Activated naive CD8-positive, alpha-beta T cell (primary cell): ENCODE data around the gene IRX5.

Source experiments
- H3K27ac Mint-ChIP-seq: one replicate; pipeline ENCODE4 v1.8.0; 2021; ENCODE audit warnings: mixed read lengths
- H3K27me3 Mint-ChIP-seq: one replicate; pipeline ENCODE4 v1.8.0; 2021; ENCODE audit warnings: mixed read lengths
- H3K36me3 Mint-ChIP-seq: one replicate; pipeline ENCODE4 v1.8.0; 2021; ENCODE audit warnings: mixed read lengths
- H3K4me1 Mint-ChIP-seq: one replicate; pipeline ENCODE4 v1.8.0; 2021; ENCODE audit warnings: low read depth, mixed read lengths
- H3K4me3 Mint-ChIP-seq: one replicate; pipeline ENCODE4 v1.8.0; 2021; ENCODE audit warnings: mild to moderate bottlenecking, mixed read lengths
- H3K9me3 Mint-ChIP-seq: one replicate; pipeline ENCODE4 v1.8.0; 2021; ENCODE audit warnings: low read depth, mixed read lengths

IRX5 gene

DNA sequence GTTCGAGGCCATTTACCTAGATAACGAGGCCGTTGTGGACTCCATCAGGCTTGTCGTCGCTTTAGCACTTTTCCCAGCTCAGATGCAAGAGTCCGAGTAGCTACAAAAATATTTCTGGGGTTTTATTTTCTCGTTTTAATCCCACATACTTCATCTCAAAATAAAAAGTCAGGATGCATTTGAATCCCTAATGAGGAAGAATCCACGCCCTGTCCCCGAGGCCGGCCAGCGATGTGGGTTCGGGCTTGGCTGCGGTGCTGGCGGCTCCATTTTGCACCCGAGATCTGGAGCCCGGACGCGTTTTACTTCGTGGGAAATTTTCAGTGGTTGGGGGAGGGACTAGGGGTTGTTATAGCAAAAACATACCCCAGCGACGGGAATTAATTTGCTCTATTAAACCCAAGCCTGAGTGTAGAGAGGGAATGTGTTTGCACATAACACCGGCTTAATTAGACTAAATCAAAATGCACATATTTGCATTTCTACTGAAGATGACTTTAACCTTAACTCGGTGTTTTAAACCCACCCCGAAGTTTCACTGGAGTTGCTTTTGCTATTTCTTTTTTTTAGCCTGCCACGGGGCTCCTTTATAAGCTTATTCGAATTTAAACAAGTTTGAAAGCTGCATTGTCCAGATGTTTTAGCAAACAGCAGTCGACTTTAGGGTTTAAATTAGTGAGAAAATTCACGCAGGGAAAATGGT, 4.8 kb downstream of the IRX5 start:
- Mint-ChIP-seq H3K4me3 (no peak overlapping the region), H3K27me3 (peaks cover 49% of the 10 kb centered on the region), H3K9me3 (no peaks in the 10 kb centered on the region), H3K4me1 (peaks cover 30% of the 10 kb centered on the region), H3K36me3 (no peaks in the 10 kb centered on the region), H3K27ac (no peak overlapping the region)

DNA sequence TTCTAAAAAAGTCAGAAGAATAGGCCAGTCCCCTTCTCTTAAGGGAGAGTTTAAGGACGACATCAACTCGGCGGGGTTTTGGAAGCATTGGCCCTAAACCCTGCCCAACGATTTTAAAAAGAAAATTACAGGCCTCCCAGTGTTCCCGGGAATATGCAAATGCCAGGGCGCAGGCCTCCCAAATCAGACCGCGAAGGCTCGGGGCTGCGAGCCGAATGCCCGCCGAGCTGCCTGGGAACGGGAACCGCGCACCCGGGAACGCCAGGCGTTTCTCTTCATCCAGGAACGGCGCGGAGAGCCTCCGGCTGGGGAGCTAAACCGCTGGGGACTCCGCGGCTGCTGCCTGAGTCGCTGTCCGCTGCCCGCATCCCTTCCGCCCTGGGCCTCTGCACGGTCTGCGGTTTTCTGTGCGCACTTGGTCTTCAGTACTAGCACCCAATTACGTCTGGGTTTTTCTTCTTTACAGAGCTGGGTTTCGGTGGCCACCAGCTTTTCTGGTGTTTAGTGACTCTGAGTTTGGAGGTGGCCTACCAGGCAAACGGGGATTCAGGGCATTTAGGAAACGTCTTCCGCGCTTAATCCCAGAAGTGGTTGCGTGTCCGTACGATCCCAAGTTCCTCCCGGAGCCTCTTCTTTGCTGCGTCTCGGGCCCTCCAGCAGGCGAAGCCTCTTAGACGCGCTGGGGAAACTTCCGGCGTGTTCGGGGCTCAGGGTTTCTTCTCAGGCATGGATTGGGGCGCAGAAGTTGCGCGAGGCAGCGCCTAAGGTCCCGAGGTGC, 5.7 kb downstream of the IRX5 start:
- H3K4me1 Mint-ChIP-seq, result peaks cover 30% of the 10 kb centered on the region
- peak overlapping the region; percentile 27 for H3K4me3 Mint-ChIP-seq
- no peaks in the 10 kb centered on the region for H3K36me3 Mint-ChIP-seq
- H3K27ac Mint-ChIP-seq, result peak overlapping the region; percentile 41
- H3K27me3 Mint-ChIP-seq, result peaks cover 58% of the 10 kb centered on the region
- H3K9me3 Mint-ChIP-seq, result no peaks in the 10 kb centered on the region

DNA sequence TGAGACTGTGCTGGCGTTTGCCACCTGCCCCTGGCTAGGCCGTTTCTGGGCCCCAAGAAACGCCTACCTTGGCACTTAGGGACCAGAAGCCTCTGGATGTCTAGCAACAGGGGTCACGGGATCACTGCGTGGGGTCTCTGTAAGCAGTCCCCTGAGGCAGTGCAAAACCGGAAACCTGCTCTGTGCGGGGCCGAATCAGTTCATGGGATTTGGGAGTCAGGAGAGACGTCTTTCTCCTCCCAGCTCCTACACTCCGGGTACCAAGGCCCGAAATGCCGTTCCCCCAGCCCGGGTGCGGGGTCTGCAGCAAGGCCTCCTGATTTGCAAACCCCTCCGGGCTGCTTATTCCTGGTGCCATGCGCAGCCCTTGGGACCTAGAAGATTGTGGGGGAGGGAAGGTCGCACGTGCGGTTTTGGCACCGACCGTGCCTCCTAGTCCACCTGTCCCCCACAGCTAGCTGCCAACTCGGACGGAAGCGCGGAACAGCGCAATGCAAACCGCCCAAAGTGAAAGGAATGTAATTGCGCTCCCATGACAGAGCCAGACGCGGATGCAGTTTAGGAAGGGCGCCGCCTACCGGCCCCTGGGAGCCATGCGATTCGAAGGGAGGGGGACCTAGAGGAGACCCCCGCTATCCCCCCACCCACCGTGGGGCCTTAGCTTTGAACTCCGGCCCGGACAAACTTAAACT, 6.5 kb downstream of the IRX5 start:
- peak overlapping the region; percentile 47 for H3K4me3 Mint-ChIP-seq
- H3K36me3 Mint-ChIP-seq, result no peaks in the 10 kb centered on the region
- H3K9me3 Mint-ChIP-seq, result no peaks in the 10 kb centered on the region
- H3K27me3 Mint-ChIP-seq, result peaks cover 59% of the 10 kb centered on the region
- peaks cover 25% of the 10 kb centered on the region for H3K4me1 Mint-ChIP-seq
- H3K27ac Mint-ChIP-seq, result no peak overlapping the region

DNA sequence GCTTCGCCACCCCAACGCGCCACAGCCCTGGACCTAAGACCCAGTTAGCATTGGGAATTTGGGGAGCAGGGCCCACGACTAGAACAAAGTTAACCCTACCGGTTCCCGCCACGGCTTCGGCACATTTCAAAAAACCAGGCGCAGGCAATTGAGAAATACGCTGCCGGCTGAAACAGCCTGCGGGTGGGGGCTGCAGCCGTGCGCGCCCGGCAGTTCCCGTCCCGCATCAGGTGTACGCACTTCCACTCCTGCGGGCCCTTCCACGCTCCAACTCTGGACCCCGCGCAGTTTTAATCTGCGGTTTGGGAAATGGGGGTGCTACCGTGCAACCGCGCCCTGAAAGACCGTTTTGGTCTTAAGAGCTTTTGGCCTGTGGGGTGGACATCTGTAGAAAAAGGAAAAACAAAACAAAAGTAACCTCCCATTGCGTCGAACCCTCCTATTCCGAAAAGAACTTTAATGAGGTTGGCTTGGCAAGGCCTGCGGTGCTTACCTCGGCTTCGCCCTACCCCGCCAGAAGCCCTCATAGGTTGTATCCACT, 7.1 kb downstream of the IRX5 start:
- peak overlapping the region; percentile 47 for H3K4me3 Mint-ChIP-seq
- H3K27me3 Mint-ChIP-seq, result peaks cover 56% of the 10 kb centered on the region
- no peaks in the 10 kb centered on the region for H3K36me3 Mint-ChIP-seq
- H3K27ac Mint-ChIP-seq, result no peak overlapping the region
- no peaks in the 10 kb centered on the region for H3K9me3 Mint-ChIP-seq
- peaks cover 20% of the 10 kb centered on the region for H3K4me1 Mint-ChIP-seq

DNA sequence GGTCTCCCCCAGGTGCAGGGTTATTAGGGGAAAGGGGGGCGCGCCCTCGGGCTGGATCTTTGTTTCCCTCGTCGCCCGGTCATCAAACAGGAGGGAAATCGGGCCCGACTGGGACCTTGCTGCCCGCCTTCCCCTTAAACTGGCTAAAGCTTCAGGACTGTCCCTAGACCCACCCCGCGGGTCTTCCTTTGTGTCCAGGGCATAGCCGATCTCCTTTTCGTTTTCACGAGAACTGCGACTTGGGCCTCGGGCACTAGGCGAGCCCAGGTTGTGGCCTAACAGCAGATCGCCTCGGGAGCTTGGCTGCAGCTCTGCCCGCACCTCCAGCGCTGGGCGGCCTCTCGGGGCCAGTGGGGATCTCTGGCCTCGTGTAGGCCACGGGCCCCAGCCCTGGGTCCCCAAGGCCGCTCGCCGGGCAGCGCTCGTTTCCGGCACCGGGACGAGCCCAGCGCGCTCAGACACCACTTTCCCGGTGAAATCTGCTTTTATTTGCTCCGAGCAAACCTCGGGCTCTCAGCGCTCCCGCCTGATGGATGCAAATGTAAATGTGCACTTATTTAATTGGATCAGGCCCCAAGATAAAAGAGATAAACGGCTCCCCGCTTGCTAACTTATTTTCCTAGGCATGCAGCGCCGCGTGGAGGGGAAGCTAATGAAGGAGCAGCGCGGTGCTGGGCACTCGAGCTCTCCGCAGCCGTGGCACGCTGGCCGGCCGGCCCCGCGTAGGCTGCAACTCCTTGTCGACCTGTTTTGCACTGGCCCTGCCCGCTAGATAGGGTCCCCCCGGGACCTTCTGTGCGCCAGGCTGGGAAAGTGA, 7.8 kb downstream of the IRX5 start:
- H3K9me3 Mint-ChIP-seq, result no peaks in the 10 kb centered on the region
- peaks cover 56% of the 10 kb centered on the region for H3K27me3 Mint-ChIP-seq
- peak overlapping the region; percentile 47 for H3K4me3 Mint-ChIP-seq
- peaks cover 20% of the 10 kb centered on the region for H3K4me1 Mint-ChIP-seq
- H3K36me3 Mint-ChIP-seq, result no peaks in the 10 kb centered on the region
- H3K27ac Mint-ChIP-seq, result no peak overlapping the region

DNA sequence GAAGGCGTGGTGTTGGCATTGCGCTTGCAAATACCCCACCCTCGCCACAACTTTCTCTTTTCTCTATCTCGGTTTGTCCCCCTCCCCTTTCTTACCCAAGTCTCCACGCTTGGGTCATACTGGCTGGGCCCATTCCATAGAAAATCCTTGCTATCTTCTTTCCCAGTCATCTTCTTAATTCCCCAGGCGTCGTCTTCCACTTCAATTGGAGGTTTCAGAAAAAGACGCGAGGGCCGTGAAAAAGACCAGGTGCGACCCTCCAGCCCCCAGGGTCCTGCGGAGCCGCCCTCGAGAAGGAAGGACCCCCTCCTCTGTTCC, 8.3 kb downstream of the IRX5 start:
- Mint-ChIP-seq H3K36me3 (no peaks in the 10 kb centered on the region), H3K27ac (no peak overlapping the region), H3K4me3 (no peak overlapping the region), H3K9me3 (no peaks in the 10 kb centered on the region), H3K4me1 (peaks cover 17% of the 10 kb centered on the region), H3K27me3 (peaks cover 52% of the 10 kb centered on the region)

DNA sequence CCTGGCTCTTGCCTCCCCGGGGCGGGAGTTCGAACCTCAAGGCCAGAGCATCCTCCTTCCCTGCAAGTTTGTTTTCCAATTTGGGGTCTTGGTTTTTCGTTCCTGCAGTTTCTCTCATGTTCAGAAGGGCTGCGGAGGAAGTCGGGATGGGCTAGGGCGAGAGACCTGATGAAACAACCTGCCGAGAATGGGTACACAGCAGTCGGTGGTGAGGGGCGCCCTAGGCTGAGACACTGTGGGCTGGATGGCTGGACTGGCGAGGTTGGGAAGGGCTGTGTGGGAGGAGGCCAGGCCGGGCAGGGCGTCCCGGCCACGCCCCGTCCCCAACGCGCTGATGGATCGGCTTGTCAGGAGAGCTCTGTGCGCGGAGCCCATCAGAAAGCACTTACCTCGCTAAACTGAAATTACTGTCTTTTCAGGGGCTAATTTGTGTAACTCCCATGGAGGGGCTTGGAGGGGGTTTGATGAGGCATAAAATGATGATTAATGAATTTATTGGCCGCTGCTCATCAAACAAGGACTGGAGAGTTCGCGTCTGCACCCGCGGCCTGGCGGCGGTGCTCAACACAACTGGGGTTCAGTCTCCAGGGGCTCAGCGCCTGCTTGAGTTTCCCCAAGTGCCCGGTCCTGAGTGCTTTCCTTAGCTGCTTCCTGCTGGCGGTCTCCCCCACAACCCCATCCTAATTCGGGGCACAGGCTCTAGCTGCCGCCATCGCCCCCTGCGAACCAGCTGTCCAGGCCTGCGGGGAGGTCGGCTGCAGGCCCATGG, 9.0 kb downstream of the IRX5 start:
- H3K27me3 Mint-ChIP-seq, result peaks cover 47% of the 10 kb centered on the region
- H3K4me3 Mint-ChIP-seq, result no peak overlapping the region
- no peaks in the 10 kb centered on the region for H3K9me3 Mint-ChIP-seq
- H3K4me1 Mint-ChIP-seq, result peaks cover 17% of the 10 kb centered on the region
- H3K27ac Mint-ChIP-seq, result no peak overlapping the region
- H3K36me3 Mint-ChIP-seq, result no peaks in the 10 kb centered on the region

DNA sequence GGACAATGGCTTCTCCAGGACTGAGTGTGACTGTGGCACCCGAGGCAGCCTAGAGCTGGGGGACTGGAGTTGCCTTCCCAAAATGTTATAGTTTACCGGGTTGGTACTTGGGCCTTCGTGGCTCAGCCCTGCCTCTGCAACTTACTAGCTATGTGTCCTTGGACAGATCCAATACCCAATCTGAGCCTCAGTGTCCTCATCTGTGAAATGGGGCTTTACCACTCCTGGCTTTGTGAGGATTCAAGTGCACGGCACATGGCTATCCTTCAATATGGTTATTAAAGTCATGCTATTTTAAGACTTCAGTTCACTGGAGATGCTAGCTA, 9.6 kb downstream of the IRX5 start:
- no peaks in the 10 kb centered on the region for H3K36me3 Mint-ChIP-seq
- H3K4me3 Mint-ChIP-seq, result no peak overlapping the region
- H3K9me3 Mint-ChIP-seq, result no peaks in the 10 kb centered on the region
- H3K27ac Mint-ChIP-seq, result no peak overlapping the region
- peaks cover 17% of the 10 kb centered on the region for H3K4me1 Mint-ChIP-seq
- H3K27me3 Mint-ChIP-seq, result peaks cover 45% of the 10 kb centered on the region

DNA sequence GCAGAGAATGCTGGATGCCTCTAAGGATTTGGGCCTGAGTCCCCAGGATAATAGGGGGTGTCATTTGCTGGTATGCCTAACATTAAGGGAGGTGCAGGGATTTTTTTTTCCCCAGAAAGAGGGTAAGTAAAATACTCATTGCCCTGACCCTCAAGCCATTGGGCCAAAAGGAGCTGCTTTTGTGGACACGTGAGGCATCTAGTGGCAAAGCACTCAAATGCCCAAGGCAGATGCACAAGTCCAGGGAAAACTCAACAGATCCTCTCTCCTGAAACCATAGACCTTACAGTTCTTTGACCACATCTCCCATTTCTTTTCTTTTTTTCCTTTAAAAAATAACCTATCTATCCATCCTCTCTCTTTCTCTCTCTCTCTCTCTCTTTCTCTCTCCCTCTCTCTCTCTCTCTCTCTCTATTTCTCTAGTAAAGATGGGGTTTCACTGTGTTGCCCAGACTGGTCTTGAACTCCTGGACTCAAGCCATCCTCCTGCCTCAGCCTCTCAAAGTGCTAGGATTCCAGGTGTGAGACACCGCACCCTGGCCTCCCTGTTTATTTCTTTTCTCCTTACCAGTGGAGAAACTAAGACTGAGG, 11.8 kb downstream of the IRX5 start:
- no peak overlapping the region for H3K27ac Mint-ChIP-seq

DNA sequence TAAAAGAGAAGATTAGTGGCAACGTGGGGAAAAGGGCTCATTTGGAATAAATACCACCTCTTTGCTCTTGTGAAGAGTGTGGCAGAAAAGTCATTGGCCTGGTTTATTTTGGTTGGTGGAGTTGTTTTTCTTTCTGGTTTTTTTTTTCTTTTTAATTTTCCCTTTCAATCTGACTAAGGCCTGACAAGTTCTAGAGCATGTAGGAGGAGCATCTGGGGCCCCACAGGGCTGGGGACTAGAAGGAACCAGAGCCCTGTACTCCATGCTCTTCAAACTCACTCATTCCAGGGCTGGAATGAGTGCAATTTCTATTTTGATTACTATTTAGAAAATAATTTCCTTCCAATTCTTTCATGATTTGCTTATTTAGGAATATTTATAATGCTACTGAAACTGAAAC, 13.3 kb downstream of the IRX5 start:
- H3K4me3 Mint-ChIP-seq, result no peak overlapping the region
- H3K36me3 Mint-ChIP-seq, result no peaks in the 10 kb centered on the region
- peaks cover 33% of the 10 kb centered on the region for H3K27me3 Mint-ChIP-seq
- H3K9me3 Mint-ChIP-seq, result no peaks in the 10 kb centered on the region
- no peaks in the 10 kb centered on the region for H3K4me1 Mint-ChIP-seq
- no peak overlapping the region for H3K27ac Mint-ChIP-seq

More for the DNA sequence above, 11.8 kb downstream of the IRX5 start:
- Mint-ChIP-seq H3K4me1 (peaks cover 5% of the 10 kb centered on the region), H3K9me3 (no peaks in the 10 kb centered on the region), H3K36me3 (no peaks in the 10 kb centered on the region), H3K27me3 (peaks cover 37% of the 10 kb centered on the region), H3K4me3 (no peak overlapping the region)

DNA sequence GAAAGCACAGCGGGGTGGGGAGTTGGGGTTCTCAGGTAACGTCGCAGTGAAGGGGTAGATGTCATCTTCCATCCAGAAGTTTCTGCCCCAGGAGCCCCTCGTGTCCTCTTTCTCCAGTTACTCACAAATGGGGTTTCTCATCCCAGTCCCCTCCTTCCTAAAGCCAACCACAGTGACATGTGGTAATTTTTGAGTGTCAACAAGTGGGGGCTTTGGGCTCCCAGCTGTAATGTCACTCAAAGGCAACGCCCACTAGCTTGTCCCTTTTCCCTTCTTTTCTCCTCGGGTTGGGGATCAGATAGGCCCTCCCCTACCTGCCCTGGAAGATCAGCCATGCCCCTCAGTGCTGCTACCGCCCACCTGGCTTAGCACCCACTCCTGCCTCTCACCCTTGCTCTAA, 14.4 kb downstream of the IRX5 start:
- Mint-ChIP-seq H3K27me3 (peaks cover 30% of the 10 kb centered on the region), H3K9me3 (no peaks in the 10 kb centered on the region), H3K4me3 (no peak overlapping the region), H3K27ac (no peak overlapping the region), H3K36me3 (no peaks in the 10 kb centered on the region), H3K4me1 (no peaks in the 10 kb centered on the region)

DNA sequence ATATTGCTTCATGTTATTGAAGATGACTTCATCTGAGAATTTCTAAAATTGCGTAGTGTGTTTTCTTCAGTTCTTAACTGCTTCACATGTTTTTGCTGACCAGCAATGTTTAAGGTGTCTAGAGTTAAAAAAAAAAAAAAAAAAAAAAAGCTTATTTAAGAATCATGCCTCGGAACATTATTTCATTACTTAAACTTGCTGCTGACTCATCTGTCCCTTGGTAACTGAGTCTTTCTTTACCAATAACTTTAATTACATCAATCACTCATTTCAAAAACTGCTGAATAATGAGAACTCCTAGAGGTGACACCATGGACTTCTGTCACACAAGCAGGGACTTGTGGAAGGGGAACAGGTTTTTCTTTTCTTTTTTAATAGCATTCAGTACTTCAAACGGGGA, 16.2 kb downstream of the IRX5 start:
- H3K27ac Mint-ChIP-seq, result no peak overlapping the region
- H3K4me3 Mint-ChIP-seq, result no peak overlapping the region
- H3K4me1 Mint-ChIP-seq, result no peaks in the 10 kb centered on the region
- H3K27me3 Mint-ChIP-seq, result peaks cover 19% of the 10 kb centered on the region
- H3K36me3 Mint-ChIP-seq, result no peaks in the 10 kb centered on the region
- H3K9me3 Mint-ChIP-seq, result no peaks in the 10 kb centered on the region

DNA sequence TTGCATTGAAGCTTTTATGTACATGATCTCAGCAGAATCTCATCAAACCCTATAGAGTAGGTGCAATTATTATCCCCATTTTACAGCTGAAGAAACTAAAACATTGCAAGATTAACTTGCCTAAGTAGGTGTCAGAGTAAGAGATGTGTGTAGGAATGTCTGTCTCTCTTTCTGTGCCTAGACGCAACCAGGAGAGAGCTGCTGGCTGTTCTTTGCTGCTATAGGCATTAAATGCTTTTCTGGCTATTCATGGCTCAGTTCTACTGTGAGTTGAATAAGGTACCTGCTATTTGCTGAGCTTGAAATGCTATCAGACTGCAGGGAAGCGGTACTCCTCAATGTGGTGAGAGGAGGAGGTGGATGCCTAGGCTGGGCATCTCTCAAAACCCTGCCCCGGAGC, 17.0 kb downstream of the IRX5 start:
- no peak overlapping the region for H3K4me3 Mint-ChIP-seq
- H3K4me1 Mint-ChIP-seq, result no peaks in the 10 kb centered on the region
- H3K27me3 Mint-ChIP-seq, result peaks cover 17% of the 10 kb centered on the region
- H3K9me3 Mint-ChIP-seq, result no peaks in the 10 kb centered on the region
- no peaks in the 10 kb centered on the region for H3K36me3 Mint-ChIP-seq
- no peak overlapping the region for H3K27ac Mint-ChIP-seq

DNA sequence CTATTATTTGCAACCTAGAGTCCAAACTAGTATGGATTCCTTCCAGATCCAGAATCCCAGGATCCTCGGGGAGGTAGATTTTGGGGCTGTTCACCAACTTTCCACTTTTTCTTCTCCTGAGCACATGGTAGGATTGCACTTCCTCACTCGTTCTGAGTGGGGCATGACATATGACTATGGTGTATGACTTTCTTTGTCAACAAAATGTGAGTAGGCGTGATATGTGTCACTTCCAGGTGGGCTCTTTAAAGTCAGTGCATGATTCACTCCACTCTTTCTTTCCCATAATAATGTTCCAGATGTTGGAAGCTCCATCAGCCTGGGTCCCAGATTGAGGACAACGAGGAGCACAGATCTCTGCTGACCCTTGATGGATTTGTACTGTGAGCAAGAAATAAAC, 21.5 kb downstream of the IRX5 start:
- Mint-ChIP-seq H3K4me3 (no peak overlapping the region), H3K36me3 (no peaks in the 10 kb centered on the region), H3K4me1 (no peaks in the 10 kb centered on the region), H3K27me3 (peaks cover 16% of the 10 kb centered on the region), H3K9me3 (no peaks in the 10 kb centered on the region), H3K27ac (no peak overlapping the region)
